ENCODE results near the gene PML. TPM values are rescaled to one million over a fixed set of nuclear protein-coding genes. Genes with fewer than 3 reads are reported as not detected.
"Not testable (repeated sequence)": the region's sequence is repeated elsewhere in the genome, so short reads cannot be mapped to it uniquely, and the experiment has no call there.

The PML gene
- total RNA-seq, 1 donor from 2014 or later: 78.9 TPM

GRCh38 chr15:74053517-74053916, 59.0 kb downstream of the PML start:
- no peak for DNase-seq (ENCODE audit: low read depth)
- TF ChIP-seq CTCF (conservative IDR thresholded peaks at IDR 0.05; ENCODE audit: low read depth, low read length): no peak
- H3K4me3 ChIP-seq (ENCODE audit: low read depth, low read length): no peak overlapping the region

- no peak overlapping the region for H3K4me3 ChIP-seq (ENCODE audit: low read depth, low read length)
- TF ChIP-seq CTCF (conservative IDR thresholded peaks at IDR 0.05; ENCODE audit: low read depth, low read length): peak; percentile 63
- no peak for DNase-seq (ENCODE audit: low read depth)
These were observed 59.5 kb downstream of the PML start for GRCh38 chr15:74053941-74054529.

- H3K4me3 ChIP-seq (ENCODE audit: low read depth, low read length): no peak overlapping the region
- DNase-seq (ENCODE audit: low read depth): no peak
- no peak for TF ChIP-seq CTCF (conservative IDR thresholded peaks at IDR 0.05; ENCODE audit: low read depth, low read length)
These were observed 61.3 kb downstream of the PML start for GRCh38 chr15:74055804-74056203.

GRCh38 chr15:74056330-74056729, 61.8 kb downstream of the PML start:
- not testable (repeated sequence) for H3K4me3 ChIP-seq (ENCODE audit: low read depth, low read length); DNase-seq (ENCODE audit: low read depth)

GRCh38 chr15:74059050-74059833, 64.7 kb downstream of the PML start:
- H3K4me3 ChIP-seq (ENCODE audit: low read depth, low read length); DNase-seq (ENCODE audit: low read depth): not testable (repeated sequence)

- no peak for DNase-seq (ENCODE audit: low read depth)
- no peak overlapping the region for H3K4me3 ChIP-seq (ENCODE audit: low read depth, low read length)
- TF ChIP-seq CTCF (conservative IDR thresholded peaks at IDR 0.05; ENCODE audit: low read depth, low read length): no peak
These were observed 65.7 kb downstream of the PML start for GRCh38 chr15:74060251-74060650.

GRCh38 chr15:74062236-74062635, 67.7 kb downstream of the PML start:
- no peak for TF ChIP-seq CTCF (conservative IDR thresholded peaks at IDR 0.05; ENCODE audit: low read depth, low read length)
- no peak for DNase-seq (ENCODE audit: low read depth)
- H3K4me3 ChIP-seq (ENCODE audit: low read depth, low read length): no peak overlapping the region

- no peak overlapping the region for H3K4me3 ChIP-seq (ENCODE audit: low read depth, low read length)
- TF ChIP-seq CTCF (conservative IDR thresholded peaks at IDR 0.05; ENCODE audit: low read depth, low read length): no peak
- DNase-seq (ENCODE audit: low read depth): no peak
These were observed 68.2 kb downstream of the PML start for GRCh38 chr15:74062671-74063070.

GRCh38 chr15:74063425-74064146, 69.1 kb downstream of the PML start:
- not testable (repeated sequence) for DNase-seq (ENCODE audit: low read depth)

GRCh38 chr15:74064183-74064582, 69.7 kb downstream of the PML start:
- H3K4me3 ChIP-seq (ENCODE audit: low read depth, low read length); DNase-seq (ENCODE audit: low read depth): not testable (repeated sequence)

More at GRCh38 chr15:74063425-74064146, 69.1 kb downstream of the PML start:
- H3K4me3 ChIP-seq (ENCODE audit: low read depth, low read length): not testable (repeated sequence)

- DNase-seq (ENCODE audit: low read depth): not testable (repeated sequence)
These were observed 70.3 kb downstream of the PML start for GRCh38 chr15:74064822-74065221.

More at GRCh38 chr15:74064822-74065221, 70.3 kb downstream of the PML start:
- H3K4me3 ChIP-seq (ENCODE audit: low read depth, low read length): not testable (repeated sequence)

Measured in epithelial cell of proximal tubule (primary cell).